Forelimb muscle (tissue), 1 donor: ENCODE results near the gene FOSL2. TPM values are rescaled to one million over a fixed set of nuclear protein-coding genes. Genes with fewer than 3 reads are reported as not detected.
"Not testable (repeated sequence)": the region's sequence is repeated elsewhere in the genome, so short reads cannot be mapped to it uniquely, and the experiment has no call there.

Experiments used
- DNase-seq: peaks from one replicate; pipeline ENCODE4 v3.0.0-alpha.2; 2013; ENCODE audit warnings: low read depth
- polyA plus RNA-seq: library from polyadenylated mRNA; unstranded; fragments of 120-200 nt; gene quantifications from one replicate; pipeline ENCODE4 v1.2.1, GENCODE V29; 2013; ENCODE audit not compliant: insufficient read length

FOSL2 gene
- polyA plus RNA-seq, 1 donor, result 17.3 TPM

- DNase-seq, result no peak
These were observed 35.6 kb upstream of the FOSL2 start for GRCh38 chr2:28357055-28357454.

DNA sequence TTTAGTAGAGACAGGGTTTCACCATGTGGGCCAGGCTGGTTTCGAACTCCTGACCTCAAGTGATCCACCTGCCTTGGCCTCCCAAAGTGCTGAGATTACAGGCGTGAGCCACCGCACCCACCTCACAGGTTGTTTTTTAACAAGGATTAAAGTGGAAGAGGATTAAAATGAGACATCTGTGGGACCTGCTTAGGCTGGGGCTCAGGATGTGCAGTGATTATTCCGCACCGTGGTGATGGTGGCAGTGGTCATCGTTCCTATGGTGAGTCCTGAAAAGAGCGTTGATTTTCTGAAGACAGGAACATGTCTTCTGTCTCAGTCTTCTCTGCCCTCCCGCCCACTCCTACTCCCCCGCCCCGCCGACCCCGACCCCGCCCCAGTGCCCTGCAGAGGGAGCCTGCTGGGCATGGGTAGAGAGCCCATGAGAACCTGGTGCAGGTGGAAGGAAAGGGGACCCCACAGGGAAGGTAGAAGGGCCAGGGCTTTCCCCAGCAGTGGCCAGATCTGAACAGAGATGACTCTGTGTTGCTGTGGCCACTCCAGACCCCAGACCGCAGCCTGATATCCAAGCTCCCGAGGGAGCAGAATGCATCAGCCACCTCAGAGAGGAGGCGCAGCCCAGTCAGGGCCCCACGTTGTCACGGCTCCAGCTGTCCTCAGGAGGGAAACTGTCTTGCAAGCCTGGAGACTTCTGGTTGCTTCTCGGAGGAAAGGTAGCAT lies 34.5 kb upstream of the FOSL2 start:
- DNase-seq, result no peak

DNA sequence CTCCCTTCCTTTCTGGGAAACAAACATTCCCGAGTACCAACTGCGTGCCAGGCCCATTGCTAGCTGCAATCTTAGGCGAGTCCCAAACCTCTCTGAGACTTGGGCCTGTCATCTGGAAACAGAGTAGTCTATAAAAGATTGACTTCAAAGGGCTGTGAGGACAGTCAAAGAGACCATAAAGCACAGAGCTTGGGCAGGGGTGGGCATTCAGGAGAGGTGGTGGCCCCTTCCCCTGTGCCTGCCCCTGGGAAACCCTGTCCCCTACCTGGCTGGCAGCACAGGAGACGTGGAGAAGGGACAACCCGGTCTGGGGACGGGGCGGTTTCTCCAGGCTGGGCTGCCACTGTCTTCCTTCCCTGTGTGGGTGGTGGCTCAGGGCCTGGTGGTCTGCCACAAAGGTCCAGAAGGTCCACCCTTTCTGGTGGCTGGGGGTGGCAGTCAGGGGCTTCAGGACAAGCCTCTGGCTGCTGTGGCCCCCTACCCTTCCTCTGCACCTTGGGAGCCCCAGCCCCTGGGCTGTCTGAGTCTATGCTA lies 33.9 kb upstream of the FOSL2 start:
- DNase-seq, result no peak

- no peak for DNase-seq
These were observed 33.2 kb upstream of the FOSL2 start for GRCh38 chr2:28359222-28360057.

- no peak for DNase-seq
These were observed 32.5 kb upstream of the FOSL2 start for GRCh38 chr2:28360058-28360717.

- DNase-seq, result no peak
These were observed 31.9 kb upstream of the FOSL2 start for GRCh38 chr2:28360718-28361293.

DNA sequence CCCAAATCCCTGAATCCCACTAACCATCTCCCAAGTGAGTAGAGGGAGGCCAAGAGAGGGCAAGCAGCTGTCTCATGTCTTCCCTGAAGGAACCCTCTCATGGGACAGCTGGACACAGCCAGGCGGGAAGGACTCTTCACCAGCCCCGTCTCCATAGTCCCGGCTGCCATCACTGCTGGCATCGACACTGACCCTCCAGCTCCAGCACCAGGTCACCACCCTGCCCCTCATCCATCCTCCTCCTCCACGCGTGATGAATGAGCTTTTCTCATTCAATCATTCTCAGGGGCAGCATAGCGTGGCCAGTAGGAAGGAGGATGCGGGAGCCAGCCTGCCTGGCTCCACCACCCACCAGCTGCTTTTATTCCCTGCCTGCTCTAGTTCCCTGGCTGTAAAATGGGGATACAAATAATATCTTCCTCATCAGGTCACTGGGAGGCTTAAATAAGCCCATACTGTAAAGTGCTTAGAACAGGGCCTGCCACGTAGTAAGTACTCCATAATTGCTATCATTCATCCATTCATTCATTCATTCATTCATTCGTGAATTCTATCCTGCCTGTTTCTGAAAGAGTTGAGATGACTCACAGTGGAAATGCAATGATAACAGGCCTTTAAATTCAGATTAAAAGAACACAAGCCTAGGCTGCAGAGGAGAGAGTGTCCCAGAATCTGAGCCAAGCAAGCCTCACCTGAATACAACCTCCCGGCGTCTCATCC lies 30.5 kb upstream of the FOSL2 start:
- no peak for DNase-seq

GRCh38 chr2:28362991-28363521 lies 29.6 kb upstream of the FOSL2 start:
- DNase-seq, result no peak

- DNase-seq, result no peak
These were observed 28.9 kb upstream of the FOSL2 start for GRCh38 chr2:28363686-28364280.

DNA sequence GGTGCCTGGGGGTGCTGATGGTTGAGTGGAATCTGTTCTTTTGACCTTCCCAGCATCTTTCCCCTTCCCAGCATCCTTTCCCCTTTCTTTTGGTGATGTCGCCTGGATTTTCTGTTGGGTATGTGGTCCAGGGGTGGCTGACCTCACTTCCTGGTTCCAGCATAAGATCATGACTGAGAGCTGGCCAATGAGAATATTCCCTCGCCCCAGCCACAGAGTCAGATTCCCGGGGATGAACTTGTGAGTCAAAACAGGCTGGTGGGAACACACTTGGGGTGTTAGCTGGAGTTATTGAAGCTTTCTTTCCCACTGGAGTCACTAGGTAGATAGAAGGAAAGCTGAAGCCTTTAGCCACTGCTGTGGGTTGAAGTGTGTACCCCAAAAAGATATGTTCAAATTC lies 28.0 kb upstream of the FOSL2 start:
- no peak for DNase-seq

DNA sequence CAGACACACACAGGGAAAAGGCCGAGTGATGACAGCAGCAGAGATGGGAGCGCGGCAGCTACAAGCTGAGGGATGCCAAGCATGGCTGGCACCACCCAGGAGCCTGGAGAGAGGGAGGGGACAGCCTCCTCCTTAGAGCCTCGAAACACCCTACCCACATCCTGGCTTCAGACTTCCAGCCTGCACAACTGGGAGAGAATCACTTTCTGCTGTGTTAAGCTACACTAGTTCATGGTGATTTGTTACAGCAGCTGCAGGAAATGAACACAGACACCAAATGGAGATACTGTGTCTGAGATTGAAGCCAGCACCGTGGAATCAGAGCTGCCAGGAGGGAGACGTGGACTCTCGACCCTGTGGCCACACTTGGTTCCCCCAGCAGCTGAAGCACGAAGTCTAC lies 27.5 kb upstream of the FOSL2 start:
- DNase-seq, result no peak

DNA sequence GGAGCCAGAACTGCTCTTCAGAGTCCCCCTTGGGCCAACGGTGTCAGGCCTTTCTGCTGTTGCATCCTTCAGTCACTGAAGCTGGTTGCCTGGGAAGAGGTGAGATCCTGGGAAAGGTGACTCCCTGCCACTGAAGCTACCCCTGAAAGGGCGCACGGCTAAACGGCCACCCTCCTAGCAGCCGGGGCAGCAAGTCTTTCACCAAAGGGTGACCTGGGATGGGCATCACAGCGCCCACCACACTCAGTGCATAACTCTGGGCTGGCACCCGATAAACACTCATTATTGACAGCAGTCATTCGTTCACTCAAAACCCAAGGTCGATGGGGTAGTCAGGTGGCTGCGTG lies 26.5 kb upstream of the FOSL2 start:
- no peak for DNase-seq

GRCh38 chr2:28366496-28367282 lies 26.0 kb upstream of the FOSL2 start:
- DNase-seq, result no peak

GRCh38 chr2:28367667-28368356 lies 24.8 kb upstream of the FOSL2 start:
- no peak for DNase-seq

GRCh38 chr2:28368357-28368798 lies 24.3 kb upstream of the FOSL2 start:
- no peak for DNase-seq

GRCh38 chr2:28369358-28369757 lies 23.3 kb upstream of the FOSL2 start:
- DNase-seq, result no peak

DNA sequence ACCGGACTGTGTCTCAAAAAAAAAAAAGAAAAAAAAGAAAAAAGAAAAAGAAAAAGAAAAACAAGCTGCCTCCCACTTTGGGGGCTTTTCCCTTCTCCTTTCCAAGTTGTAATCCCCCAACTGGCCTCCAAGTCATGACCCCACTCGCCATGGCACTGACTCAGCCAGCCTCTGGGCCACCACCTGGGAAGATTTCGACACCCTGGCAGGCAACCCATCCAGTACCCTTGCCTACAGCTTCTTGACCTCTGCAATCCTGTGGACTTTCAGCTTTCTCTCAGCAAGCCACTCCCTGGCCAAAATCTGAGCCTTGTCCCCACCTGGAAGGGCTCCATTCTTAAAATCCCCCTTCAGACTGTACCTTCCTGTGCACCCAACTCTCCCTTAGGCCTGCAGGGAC lies 22.3 kb upstream of the FOSL2 start:
- no peak for DNase-seq

GRCh38 chr2:28371728-28372127 lies 20.9 kb upstream of the FOSL2 start:
- not testable (repeated sequence) for DNase-seq

- no peak for DNase-seq
These were observed 18.8 kb upstream of the FOSL2 start for GRCh38 chr2:28373854-28374253.
